ENCODE results near the gene TSHZ2. TPM values are rescaled to one million over a fixed set of nuclear protein-coding genes. Genes with fewer than 3 reads are reported as not detected.

TSHZ2 gene
- total and polyA plus RNA-seq, 2 donors (not counting 3 experiments of a cell fraction or from before 2014, with no cell fraction given), result not detected

DNA sequence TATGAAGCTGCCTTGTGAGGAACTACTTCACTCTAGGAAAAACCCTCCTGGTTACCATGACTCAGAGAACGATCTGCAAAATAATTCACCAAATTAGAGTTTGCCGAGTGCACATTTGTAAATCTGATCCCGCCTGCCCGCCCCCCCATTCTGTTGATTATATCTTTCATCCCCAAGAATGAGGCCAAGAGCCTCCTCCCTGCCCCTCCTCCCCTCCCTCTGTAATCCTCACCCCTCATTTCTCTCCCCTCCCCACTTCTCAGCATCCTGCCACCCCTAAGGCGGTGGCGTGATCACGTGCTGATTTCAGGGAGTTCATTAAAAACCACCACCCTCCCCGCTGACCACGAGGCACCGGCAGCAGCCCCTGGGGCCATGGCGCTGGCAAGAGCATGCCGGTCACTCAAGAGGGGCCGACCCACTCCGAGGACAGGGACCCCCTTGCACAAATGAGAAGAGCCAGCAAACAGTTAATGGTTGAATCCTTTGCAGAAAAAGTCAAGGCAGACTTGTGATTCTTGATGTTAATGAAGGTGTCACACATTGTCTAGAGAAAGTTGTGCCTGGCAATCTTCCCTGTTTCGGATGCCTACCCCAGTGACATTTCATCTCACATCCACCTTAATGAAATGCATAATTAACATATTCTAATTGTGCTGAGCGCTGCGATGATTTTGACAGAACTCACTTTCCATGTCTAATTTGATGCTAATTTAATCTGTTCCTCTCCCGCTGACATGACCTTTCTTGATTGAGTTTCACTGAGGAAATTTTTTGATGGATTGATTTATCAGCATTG lies 373.6 kb downstream of the TSHZ2 start:
- no TSS peak for BruUV-seq (replicated peaks)
- dilution Hi-C loops (cut with MboI; ENCODE audit: extremely low pct_ligation_motif_present, low sequenced_read_pairs), result no loop called here
- intact Hi-C loops (cut with micrococcal nuclease), result no loop called here
- H3K4me2 ChIP-seq (ENCODE audit: insufficient read depth, low read length), result no peak overlapping the region
- no peaks in the 10 kb centered on the region for H4K20me1 ChIP-seq (replicated peaks; ENCODE audit: control insufficient read depth, extremely low read depth, insufficient read depth, low read length)
- DNase-seq (ENCODE audit: low read depth, low spot score) (no peak), FAIRE-seq (no peak)
- ChIA-PET POLR2A (no interaction called here), CTCF (interaction anchor here (0.5 kb wide), 1 partner anchor 205 kb away, joined by 3 read pairs; no protein-coding TSS in a partner anchor)
- H2AFZ ChIP-seq (ENCODE audit: low read depth, low read length), result no peak overlapping the region
- no peaks in the 10 kb centered on the region for H3K9me3 ChIP-seq (replicated peaks; ENCODE audit: control insufficient read depth, insufficient read depth, low read length)
- H3K9ac ChIP-seq (replicated peaks; ENCODE audit: extremely low read depth, insufficient read depth, low read length), result no peak overlapping the region
- H3K27ac ChIP-seq (ENCODE audit: insufficient read depth, low read depth, low read length), result no peak overlapping the region
- TF ChIP-seq FOS (IDR thresholded peaks at IDR 0.05; ENCODE audit: borderline replicate concordance, insufficient read depth, low read length) (no peak), JUN (IDR thresholded peaks at IDR 0.05; ENCODE audit: borderline replicate concordance, insufficient read depth, insufficient read length, low read depth) (no peak), POLR2AphosphoS5 (IDR thresholded peaks at IDR 0.05; ENCODE audit: insufficient read depth, low read depth, low read length) (no peak), EZH2 (IDR thresholded peaks at IDR 0.05; ENCODE audit: borderline replicate concordance, low read depth, low read length, severe bottlenecking) (no peak), GATA2 (IDR thresholded peaks at IDR 0.05; ENCODE audit: insufficient read depth, insufficient read length, low read depth, low read length) (no peak), POLR2A (IDR thresholded peaks at IDR 0.05; ENCODE audit: low read depth, low read length) (no peak)
- TF ChIP-seq, protein P1, sequence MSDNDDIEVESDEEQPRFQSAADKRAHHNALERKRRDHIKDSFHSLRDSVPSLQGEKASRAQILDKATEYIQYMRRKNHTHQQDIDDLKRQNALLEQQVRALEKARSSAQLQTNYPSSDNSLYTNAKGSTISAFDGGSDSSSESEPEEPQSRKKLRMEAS (IDR thresholded peaks at IDR 0.05; ENCODE audit: insufficient read depth, insufficient read length), result no peak
- H3K27me3 ChIP-seq (ENCODE audit: control insufficient read depth in 2 of 2, insufficient read depth in 2 of 2, low read length in 2 of 2), result no peaks in the 10 kb centered on the region
- H3K79me2 ChIP-seq (ENCODE audit: control insufficient read depth, insufficient read depth, low read length), result no peaks in the 10 kb centered on the region
- H3K36me3 ChIP-seq (ENCODE audit: control insufficient read depth in 2 of 2, extremely low read depth in 1 of 2, insufficient read depth in 2 of 2, low read length in 2 of 2), result no peaks in the 10 kb centered on the region
- no peak overlapping the region for H3K4me3 ChIP-seq (replicated peaks in 1 of 3; ENCODE audit: insufficient read depth in 1 of 3, low read depth in 1 of 3, low read length in 3 of 3)
- no peaks in the 10 kb centered on the region for H3K9me1 ChIP-seq (replicated peaks; ENCODE audit: control insufficient read depth, extremely low read depth, insufficient read depth, low read length)
- H3K4me1 ChIP-seq (ENCODE audit: control insufficient read depth, extremely low read depth, insufficient read depth, low read length), result no peaks in the 10 kb centered on the region

DNA sequence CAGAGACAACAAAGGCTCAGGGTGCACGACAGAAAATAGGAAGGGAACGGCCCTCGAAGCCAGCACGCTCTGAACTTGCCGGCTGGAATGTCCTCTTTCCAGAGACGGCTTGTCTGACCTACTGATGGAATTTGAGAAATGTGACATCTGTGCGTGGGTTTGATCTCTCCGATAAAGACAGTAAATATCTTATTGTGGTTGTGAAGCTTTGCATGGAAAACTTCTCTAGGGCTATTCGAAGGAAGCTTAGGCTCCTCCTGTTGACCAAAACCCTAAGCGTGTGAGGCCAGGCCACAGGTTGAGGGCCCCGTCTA lies 374.1 kb downstream of the TSHZ2 start:
- no peak for FAIRE-seq
- no TSS peak for BruUV-seq (replicated peaks)
- Histone ChIP-seq H3K27me3 (ENCODE audit: control insufficient read depth in 2 of 2, insufficient read depth in 2 of 2, low read length in 2 of 2) (no peaks in the 10 kb centered on the region), H3K4me3 (replicated peaks in 1 of 3; ENCODE audit: insufficient read depth in 1 of 3, low read depth in 1 of 3, low read length in 3 of 3) (no peak overlapping the region), H3K9me3 (replicated peaks; ENCODE audit: control insufficient read depth, insufficient read depth, low read length) (no peaks in the 10 kb centered on the region), H3K4me2 (ENCODE audit: insufficient read depth, low read length) (no peak overlapping the region), H3K36me3 (ENCODE audit: control insufficient read depth in 2 of 2, extremely low read depth in 1 of 2, insufficient read depth in 2 of 2, low read length in 2 of 2) (no peaks in the 10 kb centered on the region), H2AFZ (ENCODE audit: low read depth, low read length) (no peak overlapping the region), H3K9ac (replicated peaks; ENCODE audit: extremely low read depth, insufficient read depth, low read length) (no peak overlapping the region), H3K27ac (ENCODE audit: insufficient read depth, low read depth, low read length) (no peak overlapping the region), H4K20me1 (replicated peaks; ENCODE audit: control insufficient read depth, extremely low read depth, insufficient read depth, low read length) (no peaks in the 10 kb centered on the region), H3K79me2 (ENCODE audit: control insufficient read depth, insufficient read depth, low read length) (no peaks in the 10 kb centered on the region), H3K4me1 (ENCODE audit: control insufficient read depth, extremely low read depth, insufficient read depth, low read length) (no peaks in the 10 kb centered on the region), H3K9me1 (replicated peaks; ENCODE audit: control insufficient read depth, extremely low read depth, insufficient read depth, low read length) (no peaks in the 10 kb centered on the region)
- POLR2A ChIA-PET, result no interaction called here
- DNase-seq (ENCODE audit: low read depth, low spot score), result no peak
- dilution Hi-C loops (cut with MboI; ENCODE audit: extremely low pct_ligation_motif_present, low sequenced_read_pairs), result no loop called here
- TF ChIP-seq, protein P1 (IDR thresholded peaks at IDR 0.05; ENCODE audit: insufficient read depth, insufficient read length), result no peak
- no peak for TF ChIP-seq MYC (IDR thresholded peaks at IDR 0.05; ENCODE audit: low read depth, low read length)
- TF ChIP-seq GATA2 (IDR thresholded peaks at IDR 0.05; ENCODE audit: insufficient read depth, insufficient read length, low read depth, low read length), result no peak
- no peak for TF ChIP-seq FOS (IDR thresholded peaks at IDR 0.05; ENCODE audit: borderline replicate concordance, insufficient read depth, low read length)
- TF ChIP-seq POLR2A (IDR thresholded peaks at IDR 0.05; ENCODE audit: low read depth, low read length), result no peak
- no peak for TF ChIP-seq JUN (IDR thresholded peaks at IDR 0.05; ENCODE audit: borderline replicate concordance, insufficient read depth, insufficient read length, low read depth)
- TF ChIP-seq POLR2AphosphoS5 (IDR thresholded peaks at IDR 0.05; ENCODE audit: insufficient read depth, low read depth, low read length), result no peak
- TF ChIP-seq, protein P2, sequence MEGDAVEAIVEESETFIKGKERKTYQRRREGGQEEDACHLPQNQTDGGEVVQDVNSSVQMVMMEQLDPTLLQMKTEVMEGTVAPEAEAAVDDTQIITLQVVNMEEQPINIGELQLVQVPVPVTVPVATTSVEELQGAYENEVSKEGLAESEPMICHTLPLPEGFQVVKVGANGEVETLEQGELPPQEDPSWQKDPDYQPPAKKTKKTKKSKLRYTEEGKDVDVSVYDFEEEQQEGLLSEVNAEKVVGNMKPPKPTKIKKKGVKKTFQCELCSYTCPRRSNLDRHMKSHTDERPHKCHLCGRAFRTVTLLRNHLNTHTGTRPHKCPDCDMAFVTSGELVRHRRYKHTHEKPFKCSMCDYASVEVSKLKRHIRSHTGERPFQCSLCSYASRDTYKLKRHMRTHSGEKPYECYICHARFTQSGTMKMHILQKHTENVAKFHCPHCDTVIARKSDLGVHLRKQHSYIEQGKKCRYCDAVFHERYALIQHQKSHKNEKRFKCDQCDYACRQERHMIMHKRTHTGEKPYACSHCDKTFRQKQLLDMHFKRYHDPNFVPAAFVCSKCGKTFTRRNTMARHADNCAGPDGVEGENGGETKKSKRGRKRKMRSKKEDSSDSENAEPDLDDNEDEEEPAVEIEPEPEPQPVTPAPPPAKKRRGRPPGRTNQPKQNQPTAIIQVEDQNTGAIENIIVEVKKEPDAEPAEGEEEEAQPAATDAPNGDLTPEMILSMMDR (IDR thresholded peaks at IDR 0.05; ENCODE audit: extremely low read depth in 1 of 2, insufficient read depth in 1 of 2, low read depth in 1 of 2, low read length in 2 of 2), result no peak
- no peak for TF ChIP-seq EZH2 (IDR thresholded peaks at IDR 0.05; ENCODE audit: borderline replicate concordance, low read depth, low read length, severe bottlenecking)
- intact Hi-C loops (cut with micrococcal nuclease), result no loop called here
- CTCF ChIA-PET, result no interaction called here
